GM21526 (cell line): ENCODE results near the gene HOPX.
"Not testable (repeated sequence)": the region's sequence is repeated elsewhere in the genome, so short reads cannot be mapped to it uniquely, and the experiment has no call there.

Source experiments
- ATAC-seq: cut with Tn5 transposase; IDR thresholded peaks from one replicate; pipeline ENCODE4 v1.9.1; 2021; ENCODE audit warnings: moderate library complexity; ENCODE audit not compliant: unreplicated experiment, low FRiP score

HOPX gene

GRCh38 chr4:56656346-56656643 lies 24.8 kb downstream of the HOPX start:
- ATAC-seq = no peak

GRCh38 chr4:56655627-56656345 lies 25.3 kb downstream of the HOPX start:
- ATAC-seq = no peak

GRCh38 chr4:56655209-56655626 lies 25.9 kb downstream of the HOPX start:
- ATAC-seq = no peak

GRCh38 chr4:56654238-56654632 lies 26.9 kb downstream of the HOPX start:
- no peak for ATAC-seq

GRCh38 chr4:56653461-56654237 lies 27.4 kb downstream of the HOPX start:
- ATAC-seq = no peak

- no peak for ATAC-seq
Measured at GRCh38 chr4:56652196-56652595, 28.9 kb downstream of the HOPX start.

- no peak for ATAC-seq
Measured at GRCh38 chr4:56651056-56651350, 30.1 kb downstream of the HOPX start.

- ATAC-seq = no peak
Measured at GRCh38 chr4:56650262-56651055, 30.6 kb downstream of the HOPX start.

GRCh38 chr4:56649445-56650261 lies 31.4 kb downstream of the HOPX start:
- ATAC-seq = no peak

- no peak for ATAC-seq
Measured at GRCh38 chr4:56648824-56649151, 32.3 kb downstream of the HOPX start.

GRCh38 chr4:56648021-56648823 lies 32.9 kb downstream of the HOPX start:
- ATAC-seq = no peak

- no peak for ATAC-seq
Measured at GRCh38 chr4:56646341-56646740, 34.8 kb downstream of the HOPX start.

GRCh38 chr4:56643596-56643995 lies 37.5 kb downstream of the HOPX start:
- ATAC-seq = no peak

GRCh38 chr4:56641494-56642051 lies 39.5 kb downstream of the HOPX start:
- no peak for ATAC-seq

GRCh38 chr4:56640621-56641493 lies 40.2 kb downstream of the HOPX start:
- no peak for ATAC-seq

GRCh38 chr4:56637791-56638190 lies 43.3 kb downstream of the HOPX start:
- no peak for ATAC-seq

GRCh38 chr4:56637154-56637553 lies 43.9 kb downstream of the HOPX start:
- no peak for ATAC-seq

GRCh38 chr4:56634954-56635353 lies 46.1 kb downstream of the HOPX start:
- not testable (repeated sequence) for ATAC-seq

- ATAC-seq = no peak
Measured at GRCh38 chr4:56633486-56633885, 47.6 kb downstream of the HOPX start.
